HG03342 (cell line): Measurements from ENCODE around the gene PTPRA.

ENCODE experiments used
- ATAC-seq: cut with Tn5 transposase; IDR thresholded peaks from one replicate; pipeline ENCODE4 v1.9.1; 2021; ENCODE audit warnings: mild to moderate bottlenecking, moderate library complexity; ENCODE audit not compliant: unreplicated experiment

Gene PTPRA

GRCh38 chr20:3085571-3086072 lies 212.3 kb downstream of the PTPRA start:
- ATAC-seq: no peak

GRCh38 chr20:3088031-3088430 lies 214.8 kb downstream of the PTPRA start:
- ATAC-seq: no peak
